HCT116 (cell line): Measurements from ENCODE around the gene TCF7L1.

ENCODE experiments used
- ATF3 ChIP-seq: IDR thresholded peaks from 2 replicates; pipeline ENCODE4 v1.6.1; 2012
- EGR1 ChIP-seq: IDR thresholded peaks from 2 replicates; pipeline ENCODE4 v1.6.1; 2012; ENCODE audit warnings: low read depth
- MAX ChIP-seq: IDR thresholded peaks from 2 replicates; pipeline ENCODE4 v1.6.1; 2012
- POLR2A ChIP-seq: IDR thresholded peaks from 2 replicates; pipeline ENCODE4 v1.7.0; 2011; ENCODE audit warnings: borderline replicate concordance; ENCODE audit not compliant: insufficient read depth, insufficient read length; ENCODE audit errors: extremely low read depth
- POLR2AphosphoS5 ChIP-seq: IDR thresholded peaks from 2 replicates; pipeline ENCODE4 v1.6.1; 2011; ENCODE audit warnings: mild to moderate bottlenecking, low read depth, low read length, moderate library complexity
- RAD21 ChIP-seq: IDR thresholded peaks from 2 replicates; pipeline ENCODE4 v1.6.1; 2012; ENCODE audit warnings: low read depth, mild to moderate bottlenecking
- ZFX ChIP-seq: fragments of 450-650 bp; IDR thresholded peaks from 2 replicates; pipeline ENCODE4 v1.6.1; 2017
- ZNF274 ChIP-seq: fragments of 200-500 bp; sonication (Bioruptor generic); IDR thresholded peaks from 2 replicates; pipeline ENCODE4 v1.6.1; 2014; ENCODE audit warnings: mild to moderate bottlenecking, low read depth, low read length, inconsistent platforms

- no peak for TF ChIP-seq ATF3
- TF ChIP-seq RAD21: no peak
- no peak for TF ChIP-seq ZFX
- TF ChIP-seq MAX: no peak
- no peak for TF ChIP-seq ZNF274
- TF ChIP-seq POLR2A: no peak
- TF ChIP-seq POLR2AphosphoS5: no peak
- no peak for TF ChIP-seq EGR1
Measured at GRCh38 chr2:85238607-85239006, 105.4 kb downstream of the TCF7L1 start.
